ENCODE results near the gene OR1S1.
"Not testable (repeated sequence)": the region's sequence is repeated elsewhere in the genome, so short reads cannot be mapped to it uniquely, and the experiment has no call there.

The OR1S1 gene

DNA sequence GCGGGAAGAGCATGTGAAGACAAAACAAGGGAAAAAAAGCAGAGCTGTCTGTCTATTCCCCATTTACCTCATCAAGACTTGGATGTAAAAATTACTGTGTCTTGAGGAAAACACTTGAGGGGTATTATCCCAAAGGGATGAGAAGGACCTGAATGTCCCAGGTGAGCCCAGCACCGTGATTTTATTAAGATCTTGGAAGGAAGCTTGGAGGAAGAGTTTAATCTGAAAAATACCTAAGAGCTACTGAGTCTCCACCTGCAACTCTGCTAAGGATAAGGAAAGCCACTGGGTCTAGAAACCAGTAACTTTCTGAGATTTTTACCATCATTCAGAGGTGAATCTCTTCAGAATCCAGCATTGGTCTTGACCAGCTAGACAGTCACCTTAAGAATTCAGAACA, at the start of gene OR1S1:
Gene OR1S1, plus strand, starts transcription at position 301 of the 400 bp plus-strand sequence.
- not testable (repeated sequence) for DNase-seq (ENCODE audit: low read depth in 2 of 2)

GRCh38 chr11:58164389-58164788, 48.1 kb upstream of the OR1S1 start:
- DNase-seq (ENCODE audit: low read depth in 2 of 2): no peak

DNA sequence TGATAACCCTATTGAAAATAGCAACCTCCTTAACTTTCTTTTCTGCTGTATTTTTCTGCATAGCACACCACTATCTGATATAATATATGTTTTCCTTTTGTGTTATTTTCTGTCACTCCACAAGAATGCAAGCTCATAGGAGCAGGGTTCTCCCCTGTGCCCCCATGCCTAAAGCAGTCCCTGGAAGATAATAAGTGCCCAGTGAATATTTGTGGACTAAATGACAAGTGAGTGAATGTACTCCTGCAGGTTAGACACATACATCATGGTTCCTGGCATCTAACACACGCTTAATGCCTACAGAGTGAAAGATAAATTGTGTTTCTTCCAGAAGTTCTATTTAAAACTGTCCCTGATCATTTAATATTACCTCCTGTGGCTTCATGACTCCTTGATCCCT, 47.5 kb upstream of the OR1S1 start:
- DNase-seq (ENCODE audit: low read depth in 2 of 2): no peak

GRCh38 chr11:58165504-58166106, 46.9 kb upstream of the OR1S1 start:
- DNase-seq (ENCODE audit: low read depth in 2 of 2): no peak

GRCh38 chr11:58177409-58178054, 35.0 kb upstream of the OR1S1 start:
- DNase-seq (ENCODE audit: low read depth in 2 of 2): no peak

DNA sequence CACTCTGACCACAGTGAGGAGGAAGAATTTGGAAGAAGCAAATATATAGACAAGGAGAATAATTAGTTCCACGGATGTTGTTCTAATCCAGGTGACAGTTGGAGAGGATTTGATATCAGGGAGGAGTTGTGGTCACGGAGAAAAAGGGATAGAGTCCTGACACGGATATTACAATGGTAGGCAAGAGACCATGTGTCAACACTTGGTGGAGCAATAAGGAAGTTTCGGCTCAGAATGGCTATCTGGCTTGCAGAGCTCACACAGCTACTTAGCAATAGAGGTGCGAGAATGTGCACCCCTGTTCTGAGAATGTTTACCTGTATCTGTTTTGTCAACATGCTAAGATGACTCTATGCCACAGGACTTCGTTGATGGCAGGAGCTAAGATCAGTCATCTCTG, 34.1 kb upstream of the OR1S1 start:
- DNase-seq (ENCODE audit: low read depth in 2 of 2): no peak

DNA sequence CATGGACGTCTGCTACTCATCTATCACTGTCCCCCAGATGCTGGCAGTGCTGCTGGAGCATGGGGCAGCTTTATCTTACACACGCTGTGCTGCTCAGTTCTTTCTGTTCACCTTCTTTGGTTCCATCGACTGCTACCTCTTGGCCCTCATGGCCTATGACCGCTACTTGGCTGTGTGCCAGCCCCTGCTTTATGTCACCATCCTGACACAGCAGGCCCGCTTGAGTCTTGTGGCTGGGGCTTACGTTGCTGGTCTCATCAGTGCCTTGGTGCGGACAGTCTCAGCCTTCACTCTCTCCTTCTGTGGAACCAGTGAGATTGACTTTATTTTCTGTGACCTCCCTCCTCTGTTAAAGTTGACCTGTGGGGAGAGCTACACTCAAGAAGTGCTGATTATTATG, 32.9 kb upstream of the OR1S1 start:
- no peak for DNase-seq (ENCODE audit: low read depth in 2 of 2)

DNA sequence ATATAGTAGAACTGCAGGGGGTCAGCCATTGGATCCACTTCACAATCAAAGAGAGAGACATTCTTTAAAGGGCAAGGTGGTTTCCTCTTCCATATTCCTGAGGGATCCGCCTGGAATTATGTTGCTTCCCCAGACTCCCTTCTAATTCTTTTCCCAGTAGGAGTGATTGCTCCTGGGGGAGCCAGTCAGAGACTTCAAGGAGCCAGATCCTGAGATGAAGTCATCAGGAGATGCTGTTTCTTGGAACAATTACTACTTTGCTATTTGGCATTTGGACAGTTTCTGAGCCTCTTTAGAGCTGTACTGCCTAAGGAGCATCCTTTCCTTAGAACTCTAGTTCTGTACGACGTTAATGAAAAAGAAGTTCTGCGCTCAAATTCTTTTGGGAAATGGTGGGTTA, 25.6 kb upstream of the OR1S1 start:
- no peak for DNase-seq (ENCODE audit: low read depth in 2 of 2)

- DNase-seq (ENCODE audit: low read depth in 2 of 2): no peak
Observed at GRCh38 chr11:58188770-58189169, 23.8 kb upstream of the OR1S1 start, which contains the start of gene OR9Q2. OR9Q2 (plus strand) TSS chr11:58189070; CDS start chr11:58190491, 1,421 bp downstream.

DNA sequence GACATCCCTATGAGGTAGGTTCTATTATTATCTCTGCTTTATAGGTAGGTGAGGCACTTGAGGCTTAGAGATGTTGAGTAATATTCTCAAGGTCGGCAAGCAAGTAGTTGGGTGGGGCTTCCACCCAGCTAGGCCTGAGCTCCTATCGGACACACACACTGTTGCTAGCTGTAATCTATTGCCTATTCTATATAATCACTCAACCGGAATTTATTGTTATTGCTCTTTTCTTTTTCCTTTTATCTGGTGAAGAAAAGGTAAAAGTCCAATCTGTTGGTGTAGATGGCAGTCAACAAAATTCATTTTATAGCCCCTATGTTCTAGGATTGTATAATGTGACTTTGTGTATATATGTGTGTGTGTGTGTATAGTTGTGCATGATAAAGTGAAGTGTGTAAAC, 20.3 kb upstream of the OR1S1 start:
- no peak for DNase-seq (ENCODE audit: low read depth in 2 of 2)

GRCh38 chr11:58193391-58193790, 19.1 kb upstream of the OR1S1 start:
- no peak for DNase-seq (ENCODE audit: low read depth in 2 of 2)

DNA sequence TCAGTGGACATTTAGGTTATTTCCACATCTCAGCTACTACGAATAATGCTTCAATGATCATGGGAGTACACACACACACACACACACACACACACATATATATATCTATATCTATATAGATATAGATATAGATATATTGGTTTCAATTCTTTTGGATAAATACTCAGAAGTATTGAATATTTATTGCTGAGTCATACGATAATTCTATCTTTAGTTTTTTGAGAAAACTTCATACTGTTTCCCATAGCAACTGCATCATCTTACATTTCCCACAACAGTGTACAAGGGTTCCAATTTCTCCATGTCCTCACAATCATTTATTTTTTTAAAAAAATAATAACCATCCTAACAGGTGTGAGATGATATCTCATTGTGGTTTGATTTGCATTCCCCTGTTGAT, 16.6 kb upstream of the OR1S1 start:
- no peak for DNase-seq (ENCODE audit: low read depth in 2 of 2)

DNA sequence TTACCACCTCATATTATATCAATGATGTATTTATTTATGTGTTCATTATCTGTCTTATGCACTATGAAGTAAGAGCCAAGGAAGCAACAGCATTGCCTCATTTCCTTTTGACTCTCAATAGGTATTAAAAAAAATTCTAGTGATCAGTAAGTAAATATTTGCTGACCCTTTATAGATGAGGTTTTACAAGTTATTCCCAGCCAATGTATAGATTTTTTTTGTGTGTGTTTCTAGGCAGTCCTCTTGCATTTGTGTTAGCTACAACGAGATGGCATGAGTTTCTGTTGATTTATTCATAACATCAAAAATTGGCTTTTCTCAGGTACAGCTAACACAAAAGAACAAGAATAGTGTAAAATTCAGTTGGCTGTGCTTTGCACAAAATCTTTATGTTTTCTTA, 13.2 kb upstream of the OR1S1 start:
- DNase-seq (ENCODE audit: low read depth in 2 of 2): no peak

DNA sequence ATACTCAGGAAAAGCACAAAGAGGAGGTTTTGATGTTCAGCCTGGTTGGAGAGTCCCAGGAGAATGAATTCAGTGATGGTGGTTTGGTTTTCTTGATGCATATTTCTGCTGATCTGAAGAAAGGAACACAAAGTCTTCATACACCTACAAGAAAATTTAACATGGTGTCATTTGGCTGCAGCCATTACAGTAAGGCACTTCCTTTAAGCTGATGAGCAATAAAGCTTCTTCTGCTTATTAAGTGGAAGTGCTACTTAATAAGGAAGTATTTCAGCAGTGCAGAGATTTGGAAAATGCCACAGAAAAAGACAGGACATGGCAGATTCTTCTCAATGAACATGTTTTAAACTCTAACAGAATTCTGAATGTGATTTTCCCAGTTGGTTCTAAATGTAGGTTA, 8.5 kb upstream of the OR1S1 start, which contains the start of gene OR1S2:
Gene OR1S2, minus strand, starts transcription at position 101 of the 400 bp plus-strand sequence. Its CDS starts 0 bp downstream, at position 101.
- DNase-seq (ENCODE audit: low read depth in 2 of 2): no peak

- no peak for DNase-seq (ENCODE audit: low read depth in 2 of 2)
Observed at GRCh38 chr11:58216476-58216875, 4.0 kb downstream of the OR1S1 start.

DNA sequence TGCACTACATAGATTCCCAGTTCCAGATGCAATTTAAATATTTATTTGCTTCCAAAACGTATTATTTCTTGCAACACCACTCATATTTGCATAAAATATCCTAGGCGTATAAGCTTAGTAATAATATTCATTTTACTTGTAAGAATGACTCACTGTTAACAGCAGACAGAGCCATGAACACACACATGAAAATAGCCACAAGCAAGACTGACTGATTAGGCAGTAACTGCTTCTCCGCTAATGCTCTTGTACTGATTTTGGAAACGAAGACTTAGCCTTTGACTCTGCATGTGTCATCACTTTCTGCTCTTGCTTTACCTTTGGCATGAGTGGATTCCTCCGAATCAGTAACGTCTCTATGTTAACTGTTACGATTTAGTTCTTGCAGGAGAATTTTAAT, 10.2 kb downstream of the OR1S1 start:
- no peak for DNase-seq (ENCODE audit: low read depth in 2 of 2)

DNA sequence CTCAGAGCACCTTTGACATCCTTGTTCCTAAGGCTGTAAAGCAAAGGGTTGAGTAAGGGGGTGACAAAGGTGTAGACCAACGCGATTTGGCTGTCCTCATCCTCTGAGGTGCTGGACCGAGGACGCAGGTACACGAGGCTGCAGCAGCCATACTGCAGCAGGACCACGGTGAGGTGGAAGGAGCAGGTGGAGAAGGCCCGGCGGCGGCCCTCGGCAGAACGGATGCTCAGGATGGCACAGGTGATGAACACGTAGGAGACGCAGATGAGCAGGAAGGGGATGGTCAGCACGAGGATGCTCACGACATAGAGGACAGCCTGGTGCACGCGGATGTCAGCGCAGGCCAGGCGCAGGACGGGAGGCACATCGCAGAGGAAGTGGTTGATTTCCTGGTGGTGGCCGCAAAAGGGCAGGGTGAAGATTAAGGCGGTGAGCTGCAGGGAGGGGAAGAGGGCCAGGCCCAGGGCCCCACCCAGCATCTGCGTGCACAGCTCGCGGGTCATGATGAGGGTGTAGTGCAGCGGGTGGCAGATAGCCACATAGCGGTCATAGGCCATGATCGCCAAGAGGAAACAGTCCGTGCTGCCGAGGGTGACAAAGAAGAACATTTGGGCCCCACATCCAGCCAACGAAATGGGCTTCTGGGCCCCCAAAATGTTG, 15.6 kb downstream of the OR1S1 start:
- no peak for DNase-seq (ENCODE audit: low read depth in 2 of 2)

DNA sequence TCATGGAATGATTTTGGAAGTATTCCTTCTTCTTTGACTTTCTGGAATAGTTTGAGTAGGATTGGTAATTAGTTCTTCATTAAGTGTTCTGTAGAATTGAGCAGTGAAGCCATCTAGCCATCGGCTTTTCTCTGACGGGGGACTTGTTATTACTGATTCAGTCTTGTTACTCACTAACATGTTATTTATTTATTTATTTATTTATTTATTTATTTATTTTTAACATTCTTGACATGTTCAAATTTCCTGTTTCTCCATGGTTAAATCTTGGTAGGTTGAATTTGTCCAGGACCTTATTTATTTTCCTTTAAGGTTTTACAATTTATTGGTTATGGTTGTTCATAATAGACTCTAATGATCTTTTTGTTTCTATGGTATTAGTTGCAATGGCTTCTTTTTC, 31.4 kb downstream of the OR1S1 start:
- DNase-seq (ENCODE audit: low read depth in 2 of 2): no peak

DNA sequence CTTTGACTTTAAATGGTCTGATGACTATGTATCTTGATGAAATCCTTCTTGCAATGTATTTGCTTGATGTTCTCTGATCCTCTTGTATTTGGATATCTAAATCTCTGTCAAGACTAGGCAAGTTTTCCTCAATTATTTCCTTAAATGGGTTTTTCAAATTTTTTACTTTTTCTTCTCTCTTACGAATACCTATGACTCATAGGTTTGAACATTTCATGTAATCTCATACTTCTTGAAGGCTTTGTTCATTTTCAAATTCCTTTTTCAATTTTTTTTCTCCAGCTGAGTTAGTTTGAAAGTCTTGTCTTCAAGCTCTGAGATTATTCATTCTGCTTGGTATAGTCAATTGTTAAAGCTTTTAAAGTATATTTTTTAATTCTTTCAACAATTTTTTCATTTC, 42.4 kb downstream of the OR1S1 start:
- DNase-seq (ENCODE audit: low read depth in 2 of 2): no peak

- no peak for DNase-seq (ENCODE audit: low read depth in 2 of 2)
Observed at GRCh38 chr11:58259983-58260382, 47.5 kb downstream of the OR1S1 start.

Measured in stimulated activated CD4-positive, alpha-beta T cell treated with anti-CD3 and anti-CD28 coated beads, Interleukin-15, amount 100 ng/mL, for 48 hours (primary cell).